GM08714 (cell line): ENCODE data around the gene DCPS.
"Not testable (repeated sequence)": the region's sequence is repeated elsewhere in the genome, so short reads cannot be mapped to it uniquely, and the experiment has no call there.

Experiments
- H3K4me3 ChIP-seq: fragments of 200-500 bp; sonication (Bioruptor generic); 2 replicates; pipeline ENCODE4 v1.5.1; 2014; ENCODE audit warnings: mild to moderate bottlenecking, low read length, inconsistent platforms
- ZNF274 ChIP-seq: IDR thresholded peaks from 2 replicates; pipeline ENCODE4 v1.6.1; 2012; ENCODE audit warnings: mild to moderate bottlenecking, low read depth, low read length

DCPS gene

GRCh38 chr11:126378763-126379162, 74.9 kb downstream of the DCPS start:
- no peak overlapping the region for H3K4me3 ChIP-seq
- no peak for TF ChIP-seq ZNF274

DNA sequence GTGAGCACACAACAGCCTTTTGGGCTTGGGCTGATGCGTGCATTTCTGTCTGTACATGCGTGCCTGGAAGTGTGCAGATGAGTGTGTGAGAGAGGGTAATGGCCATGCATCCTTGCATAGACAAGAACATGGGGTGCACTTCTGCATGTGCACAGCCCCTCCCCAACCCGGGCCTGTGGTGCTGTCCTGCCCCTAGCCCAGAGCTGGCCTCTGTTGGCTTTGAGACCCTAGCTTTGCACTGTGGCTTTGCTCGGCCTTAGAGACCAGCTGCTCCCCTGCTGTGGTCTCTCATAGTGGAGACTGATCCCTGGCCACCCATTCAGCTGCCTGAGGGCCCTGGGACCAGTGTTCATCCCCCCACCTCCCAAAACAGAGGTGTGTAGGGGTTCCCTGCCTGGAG, 77.0 kb downstream of the DCPS start:
- H3K4me3 ChIP-seq = no peak overlapping the region
- TF ChIP-seq ZNF274 = no peak

DNA sequence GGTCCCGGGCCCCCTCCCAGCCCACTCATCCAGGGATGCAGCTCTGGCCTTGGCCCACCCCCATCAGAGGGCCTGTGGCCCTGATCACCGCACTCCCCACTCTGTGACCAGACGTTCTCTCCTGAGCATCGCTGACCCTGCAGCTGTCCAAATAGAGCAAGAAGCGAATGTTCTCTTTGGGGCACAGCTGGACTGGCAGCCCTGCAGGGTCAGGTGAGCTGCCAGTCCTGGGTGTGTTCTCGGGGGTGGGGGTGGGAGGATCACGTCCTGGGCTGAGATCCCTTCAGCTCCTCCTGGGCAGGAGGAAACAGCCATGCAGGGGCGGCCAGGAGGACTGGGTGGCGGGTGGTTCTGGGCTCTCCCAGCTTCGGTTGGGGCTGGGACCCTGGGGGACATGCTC, 78.1 kb downstream of the DCPS start:
- not testable (repeated sequence) for H3K4me3 ChIP-seq

- H3K4me3 ChIP-seq = not testable (repeated sequence)
These were observed 78.8 kb downstream of the DCPS start for GRCh38 chr11:126382641-126383040.

DNA sequence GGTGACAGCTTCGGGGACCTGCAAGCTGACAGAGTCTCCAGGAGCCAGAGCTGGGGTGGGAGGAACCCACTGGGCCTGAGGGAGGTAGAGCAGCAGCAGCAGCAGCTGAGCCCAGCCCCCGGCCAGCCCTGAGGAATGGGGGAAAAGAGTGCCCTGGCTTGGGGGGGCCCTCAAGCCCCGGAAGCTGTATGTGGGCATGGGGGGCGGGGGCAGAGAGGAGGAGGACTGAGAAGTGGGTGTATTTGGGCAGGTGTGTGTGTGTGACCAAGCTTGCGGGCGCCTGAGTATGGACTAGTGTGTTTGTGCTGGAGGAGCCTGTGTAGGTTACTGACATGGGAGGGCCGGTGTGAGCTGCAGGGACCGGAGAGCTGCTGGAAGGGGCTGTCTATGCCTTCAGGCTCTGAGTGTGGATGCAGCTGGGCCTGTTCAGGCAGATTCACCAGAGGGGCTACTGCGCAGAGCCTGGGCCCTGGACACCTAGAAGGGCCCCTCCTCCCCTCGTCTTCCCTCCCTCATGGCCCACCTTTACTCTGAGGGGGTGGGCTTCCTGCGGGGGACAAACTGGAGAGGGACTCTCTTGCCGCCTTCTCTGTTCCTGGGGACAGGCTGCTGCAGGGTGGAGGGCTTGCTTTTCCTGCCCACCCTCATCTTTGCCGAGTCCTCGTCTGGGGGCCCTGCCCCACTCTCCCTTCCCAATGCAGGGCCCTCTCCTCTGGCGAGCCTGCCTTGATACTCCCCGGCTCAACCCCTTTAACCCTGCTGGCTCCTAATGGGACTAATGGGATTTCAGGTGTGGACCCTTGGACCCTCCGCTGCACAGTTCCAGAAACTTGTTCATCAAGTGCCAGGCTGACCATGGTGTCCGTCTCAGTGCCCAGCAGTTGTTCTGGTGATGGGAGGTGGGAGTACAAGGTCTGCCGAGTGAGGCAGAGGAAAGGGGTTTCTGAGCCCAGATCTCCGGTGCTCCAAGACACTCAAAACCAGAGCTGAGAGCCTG, 79.8 kb downstream of the DCPS start:
- TF ChIP-seq ZNF274 = no peak
- H3K4me3 ChIP-seq = no peak overlapping the region

DNA sequence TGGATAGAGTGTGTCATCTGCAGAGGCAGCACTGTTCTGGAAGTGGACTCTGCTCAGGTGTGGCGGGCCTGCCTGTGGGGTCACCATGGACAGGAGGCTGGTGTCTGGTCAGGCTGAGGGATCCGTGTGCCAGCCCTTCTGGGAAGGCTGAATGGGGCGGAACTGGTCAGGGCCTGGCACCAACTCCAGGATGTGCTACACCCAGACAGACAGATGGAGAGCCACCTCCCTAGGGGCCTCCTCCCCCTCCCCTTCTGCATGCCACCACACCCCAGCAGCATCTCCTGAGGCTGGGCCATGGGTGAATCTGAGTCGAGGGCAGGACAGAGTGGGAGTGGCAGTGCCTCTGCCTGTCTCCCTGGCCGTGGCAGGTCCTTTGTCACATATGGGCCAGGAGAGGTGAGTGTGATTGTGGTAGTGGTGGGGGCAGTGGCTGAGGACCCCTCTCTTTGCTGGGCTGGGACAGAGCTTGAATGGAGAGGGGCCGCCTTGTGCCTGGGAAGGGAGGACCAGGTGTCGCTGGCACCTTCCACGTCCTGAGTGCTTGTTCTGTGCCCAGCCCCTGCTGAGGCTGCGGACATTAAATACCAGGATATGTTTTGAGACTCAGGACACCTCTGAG, 80.7 kb downstream of the DCPS start:
- no peak overlapping the region for H3K4me3 ChIP-seq
- TF ChIP-seq ZNF274 = no peak

GRCh38 chr11:126385991-126386728, 82.3 kb downstream of the DCPS start:
- TF ChIP-seq ZNF274 = no peak
- no peak overlapping the region for H3K4me3 ChIP-seq

- not testable (repeated sequence) for H3K4me3 ChIP-seq
These were observed 82.8 kb downstream of the DCPS start for GRCh38 chr11:126386729-126387071.

DNA sequence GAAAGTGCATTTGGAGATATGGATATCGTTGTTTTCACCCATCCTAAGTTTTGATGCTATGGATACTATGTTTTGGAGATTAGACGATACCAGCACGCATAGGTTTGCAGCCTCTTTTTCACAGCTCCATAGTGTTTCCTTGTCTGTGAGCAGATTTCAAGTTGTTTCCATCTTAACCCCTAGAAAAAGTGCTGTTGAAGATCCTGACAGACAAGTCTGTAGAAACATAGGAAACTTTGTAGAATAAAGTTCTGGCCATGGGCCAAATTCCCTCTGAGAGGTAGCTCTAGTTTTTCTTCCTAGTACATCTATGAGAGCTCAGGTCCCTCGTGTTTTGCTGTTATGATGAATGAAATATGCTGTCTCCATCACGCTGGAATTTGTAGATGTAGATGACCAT, 84.0 kb downstream of the DCPS start:
- no peak overlapping the region for H3K4me3 ChIP-seq
- no peak for TF ChIP-seq ZNF274

DNA sequence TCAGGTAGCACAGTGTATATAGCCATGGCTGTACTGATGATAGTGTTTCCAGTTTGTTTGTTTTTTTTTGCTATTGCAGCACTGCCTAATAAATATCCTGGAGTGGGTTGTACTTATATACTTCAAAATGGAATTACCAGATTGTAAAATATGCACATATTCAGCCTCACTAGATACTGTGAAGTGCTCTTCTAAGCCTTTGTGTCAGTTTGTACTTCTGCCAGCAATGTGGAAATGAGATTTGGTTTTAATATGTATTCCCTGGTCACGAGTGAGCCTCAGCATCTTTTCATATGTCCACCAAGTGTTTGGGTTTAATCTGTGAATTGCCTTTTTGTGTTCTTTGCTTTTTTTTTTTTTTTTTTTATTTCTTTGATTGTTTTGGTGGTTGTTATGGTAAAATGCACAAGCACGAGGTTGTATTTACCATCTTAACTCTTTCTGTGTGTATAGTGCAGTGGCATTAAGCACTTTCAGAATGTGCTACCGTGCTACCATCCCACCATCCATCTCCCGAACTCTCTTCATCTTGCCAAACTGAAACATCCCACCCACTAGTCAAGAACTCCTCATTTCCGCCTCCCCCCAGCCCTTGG, 86.5 kb downstream of the DCPS start:
- no peak overlapping the region for H3K4me3 ChIP-seq
- TF ChIP-seq ZNF274 = no peak

DNA sequence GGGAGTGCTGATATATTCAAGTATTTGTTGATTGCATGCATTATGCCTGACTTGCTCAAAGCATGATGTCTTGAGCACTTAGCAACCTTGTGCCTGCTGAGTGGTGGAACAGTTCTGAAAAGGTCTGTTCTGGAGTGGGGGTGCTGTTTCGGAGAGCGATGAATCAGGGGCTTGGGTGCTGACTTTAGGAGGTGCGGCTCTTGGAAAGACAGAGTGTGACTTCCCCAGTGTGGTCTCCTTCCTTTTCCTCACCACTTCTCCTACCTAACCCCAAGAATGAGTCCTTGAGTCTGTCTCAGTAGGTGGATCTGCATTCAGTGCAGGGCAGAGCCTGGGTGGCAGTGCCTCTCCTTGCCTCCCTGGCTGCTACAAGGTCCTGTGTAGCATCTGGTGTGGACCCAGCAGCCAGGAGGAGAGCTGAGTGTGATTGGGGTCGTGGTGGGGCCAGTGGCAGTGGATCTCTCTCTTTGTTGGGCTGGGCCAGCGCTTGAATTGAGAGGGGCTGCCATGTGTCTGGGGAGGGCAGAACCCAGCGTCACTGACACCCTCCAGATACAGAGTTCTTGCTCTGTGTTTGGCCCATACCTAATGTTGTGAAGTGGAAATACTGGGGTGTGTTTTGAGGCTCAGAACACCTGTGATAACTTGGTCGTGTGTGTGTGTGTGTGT, 87.6 kb downstream of the DCPS start:
- no peak for TF ChIP-seq ZNF274
- H3K4me3 ChIP-seq = no peak overlapping the region

- H3K4me3 ChIP-seq = no peak overlapping the region
These were observed 88.2 kb downstream of the DCPS start for GRCh38 chr11:126391970-126392632.

GRCh38 chr11:126392633-126393013, 88.8 kb downstream of the DCPS start:
- H3K4me3 ChIP-seq = no peak overlapping the region
- TF ChIP-seq ZNF274 = no peak

More at GRCh38 chr11:126391970-126392632, 88.2 kb downstream of the DCPS start:
- TF ChIP-seq ZNF274 = no peak

- TF ChIP-seq ZNF274 = no peak
- no peak overlapping the region for H3K4me3 ChIP-seq
These were observed 89.3 kb downstream of the DCPS start for GRCh38 chr11:126393143-126393542.
